Measurements from ENCODE around the gene ZNF644.

ZNF644 gene

GRCh38 chr1:90989302-90989701 lies 32.5 kb downstream of the ZNF644 start:
- in situ Hi-C loops (cut with MboI; ENCODE audit: low sequenced_read_pairs): no loop called here

GRCh38 chr1:90987841-90988240 lies 34.0 kb downstream of the ZNF644 start:
- in situ Hi-C loops (cut with MboI; ENCODE audit: low sequenced_read_pairs): no loop called here

GRCh38 chr1:90986953-90987352 lies 34.9 kb downstream of the ZNF644 start:
- in situ Hi-C loops (cut with MboI; ENCODE audit: low sequenced_read_pairs): no loop called here

- in situ Hi-C loops (cut with MboI; ENCODE audit: low sequenced_read_pairs): no loop called here
These were observed 44.3 kb downstream of the ZNF644 start for GRCh38 chr1:90977522-90977921.

GRCh38 chr1:90973897-90974798 lies 47.7 kb downstream of the ZNF644 start:
- in situ Hi-C loops (cut with MboI; ENCODE audit: low sequenced_read_pairs): no loop called here

- in situ Hi-C loops (cut with MboI; ENCODE audit: low sequenced_read_pairs): no loop called here
These were observed 51.6 kb downstream of the ZNF644 start for GRCh38 chr1:90970208-90970607.

GRCh38 chr1:90969241-90969640 lies 52.6 kb downstream of the ZNF644 start:
- in situ Hi-C loops (cut with MboI; ENCODE audit: low sequenced_read_pairs): no loop called here

- in situ Hi-C loops (cut with MboI; ENCODE audit: low sequenced_read_pairs): no loop called here
These were observed 57.3 kb downstream of the ZNF644 start for GRCh38 chr1:90964444-90965035.

GRCh38 chr1:90963651-90964050 lies 58.2 kb downstream of the ZNF644 start:
- in situ Hi-C loops (cut with MboI; ENCODE audit: low sequenced_read_pairs): no loop called here

- in situ Hi-C loops (cut with MboI; ENCODE audit: low sequenced_read_pairs): no loop called here
These were observed 58.6 kb downstream of the ZNF644 start for GRCh38 chr1:90963236-90963635.

GRCh38 chr1:90959352-90960206 lies 62.3 kb downstream of the ZNF644 start:
- in situ Hi-C loops (cut with MboI; ENCODE audit: low sequenced_read_pairs): no loop called here

- in situ Hi-C loops (cut with MboI; ENCODE audit: low sequenced_read_pairs): no loop called here
These were observed 64.3 kb downstream of the ZNF644 start for GRCh38 chr1:90957497-90957896.

- in situ Hi-C loops (cut with MboI; ENCODE audit: low sequenced_read_pairs): no loop called here
These were observed 66.1 kb downstream of the ZNF644 start for GRCh38 chr1:90955769-90956168.

- in situ Hi-C loops (cut with MboI; ENCODE audit: low sequenced_read_pairs): no loop called here
These were observed 68.9 kb downstream of the ZNF644 start for GRCh38 chr1:90952906-90953305.

GRCh38 chr1:90951009-90951408 lies 70.8 kb downstream of the ZNF644 start:
- in situ Hi-C loops (cut with MboI; ENCODE audit: low sequenced_read_pairs): no loop called here

GRCh38 chr1:90948301-90948700 lies 73.5 kb downstream of the ZNF644 start:
- in situ Hi-C loops (cut with MboI; ENCODE audit: low sequenced_read_pairs): no loop called here

GRCh38 chr1:90946630-90947029 lies 75.2 kb downstream of the ZNF644 start:
- in situ Hi-C loops (cut with MboI; ENCODE audit: low sequenced_read_pairs): no loop called here

- in situ Hi-C loops (cut with MboI; ENCODE audit: low sequenced_read_pairs): no loop called here
These were observed 76.5 kb downstream of the ZNF644 start for GRCh38 chr1:90945287-90945686.

GRCh38 chr1:90943966-90944365 lies 77.9 kb downstream of the ZNF644 start:
- in situ Hi-C loops (cut with MboI; ENCODE audit: low sequenced_read_pairs): no loop called here

GRCh38 chr1:90940746-90941145 lies 81.1 kb downstream of the ZNF644 start:
- in situ Hi-C loops (cut with MboI; ENCODE audit: low sequenced_read_pairs): no loop called here

GRCh38 chr1:90936731-90937130 lies 85.1 kb downstream of the ZNF644 start:
- in situ Hi-C loops (cut with MboI; ENCODE audit: low sequenced_read_pairs): no loop called here

Measured in HL-60/S4 (cell line).